22Rv1 (cell line): ENCODE data around the gene CDH8.

Experiments
- ZFX ChIP-seq: fragments of 450-650 bp; IDR thresholded peaks from 2 replicates; pipeline ENCODE4 v1.6.1; 2017; ENCODE audit warnings: antibody characterized with exemption, borderline replicate concordance
- TF ChIP-seq, protein P1 (sequence below): fragments of 450-650 bp; IDR thresholded peaks from 2 replicates; pipeline ENCODE4 v1.5.1; 2017; ENCODE audit warnings: mild to moderate bottlenecking

DNA sequence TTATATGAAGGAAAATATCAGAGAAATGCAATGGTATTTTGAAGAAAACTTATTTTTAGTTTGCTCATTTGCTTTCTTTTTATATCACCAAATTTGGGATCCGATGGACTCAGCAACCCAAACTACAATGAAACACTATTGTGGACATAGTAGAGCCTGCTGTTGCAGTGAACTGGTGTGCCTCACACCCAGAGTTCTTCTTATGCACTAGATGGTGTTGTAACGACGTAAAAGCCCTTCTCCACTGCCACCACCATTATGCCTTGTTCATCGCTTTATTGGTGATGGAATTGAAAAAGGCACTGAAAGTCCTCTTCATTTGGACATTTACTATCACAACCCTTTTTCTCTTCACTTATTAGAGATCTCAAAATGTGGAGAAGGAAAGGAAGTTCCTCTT lies 381.3 kb downstream of the CDH8 start:
- TF ChIP-seq, protein P1, sequence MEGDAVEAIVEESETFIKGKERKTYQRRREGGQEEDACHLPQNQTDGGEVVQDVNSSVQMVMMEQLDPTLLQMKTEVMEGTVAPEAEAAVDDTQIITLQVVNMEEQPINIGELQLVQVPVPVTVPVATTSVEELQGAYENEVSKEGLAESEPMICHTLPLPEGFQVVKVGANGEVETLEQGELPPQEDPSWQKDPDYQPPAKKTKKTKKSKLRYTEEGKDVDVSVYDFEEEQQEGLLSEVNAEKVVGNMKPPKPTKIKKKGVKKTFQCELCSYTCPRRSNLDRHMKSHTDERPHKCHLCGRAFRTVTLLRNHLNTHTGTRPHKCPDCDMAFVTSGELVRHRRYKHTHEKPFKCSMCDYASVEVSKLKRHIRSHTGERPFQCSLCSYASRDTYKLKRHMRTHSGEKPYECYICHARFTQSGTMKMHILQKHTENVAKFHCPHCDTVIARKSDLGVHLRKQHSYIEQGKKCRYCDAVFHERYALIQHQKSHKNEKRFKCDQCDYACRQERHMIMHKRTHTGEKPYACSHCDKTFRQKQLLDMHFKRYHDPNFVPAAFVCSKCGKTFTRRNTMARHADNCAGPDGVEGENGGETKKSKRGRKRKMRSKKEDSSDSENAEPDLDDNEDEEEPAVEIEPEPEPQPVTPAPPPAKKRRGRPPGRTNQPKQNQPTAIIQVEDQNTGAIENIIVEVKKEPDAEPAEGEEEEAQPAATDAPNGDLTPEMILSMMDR: no peak
- TF ChIP-seq ZFX: no peak
